GM23248 (cell line): Measurements from ENCODE around the gene TAF3. TPM values are rescaled to one million over a fixed set of nuclear protein-coding genes. Genes with fewer than 3 reads are reported as not detected.

Source experiments
- DNase-seq: peaks from one replicate; pipeline ENCODE4 v3.0.0-alpha.2; 2015
- H2AFZ ChIP-seq: fragments of 200-600 bp; sonication (generic); 2 replicates; pipeline ENCODE4 v1.6.1; 2016; ENCODE audit warnings: antibody characterized with exemption
- H3F3A ChIP-seq: fragments of 200-600 bp; sonication (generic); 2 replicates; pipeline ENCODE4 v1.6.1; 2016; ENCODE audit warnings: mild to moderate bottlenecking, antibody characterized with exemption, mixed run types; ENCODE audit not compliant: insufficient read depth
- H3K27ac ChIP-seq: fragments of 200-600 bp; sonication (generic); 2 replicates; pipeline ENCODE4 v1.5.1; 2016; ENCODE audit warnings: mild to moderate bottlenecking
- H3K27me3 ChIP-seq: fragments of 200-600 bp; sonication (generic); replicated peaks from 2 replicates; pipeline ENCODE4 v1.6.1; 2016; ENCODE audit warnings: mild to moderate bottlenecking; ENCODE audit not compliant: insufficient read depth
- H3K36me3 ChIP-seq: fragments of 200-600 bp; sonication (generic); 2 replicates; pipeline ENCODE4 v1.6.1; 2016; ENCODE audit warnings: low read depth, mild to moderate bottlenecking
- H3K4me1 ChIP-seq: fragments of 200-600 bp; sonication (generic); 2 replicates; pipeline ENCODE4 v1.6.1; 2016; ENCODE audit warnings: mild to moderate bottlenecking; ENCODE audit not compliant: insufficient read depth
- H3K4me2 ChIP-seq: fragments of 200-600 bp; sonication (generic); one replicate; pipeline ENCODE4 v1.6.1; 2016; ENCODE audit warnings: mild to moderate bottlenecking; ENCODE audit not compliant: unreplicated experiment
- H3K4me3 ChIP-seq: fragments of 200-600 bp; sonication (generic); 2 replicates; pipeline ENCODE4 v1.5.1; 2016; ENCODE audit warnings: mild to moderate bottlenecking
- H3K79me2 ChIP-seq: fragments of 200-600 bp; sonication (generic); 2 replicates; pipeline ENCODE4 v1.6.1; 2016; ENCODE audit warnings: mild to moderate bottlenecking; ENCODE audit not compliant: insufficient read depth
- H3K9ac ChIP-seq: fragments of 200-600 bp; sonication (generic); 2 replicates; pipeline ENCODE4 v1.6.1; 2016; ENCODE audit warnings: mild to moderate bottlenecking
- H3K9me2 ChIP-seq: fragments of 200-600 bp; sonication (generic); 2 replicates; pipeline ENCODE4 v1.6.1; 2016; ENCODE audit warnings: mixed run types, mild to moderate bottlenecking, moderate library complexity; ENCODE audit not compliant: insufficient read depth
- H3K9me3 ChIP-seq: fragments of 200-600 bp; sonication (generic); one replicate; pipeline ENCODE4 v1.6.1; 2017; ENCODE audit warnings: low read depth
- H4K20me1 ChIP-seq: fragments of 200-600 bp; sonication (generic); 2 replicates; pipeline ENCODE4 v1.6.0; 2016; ENCODE audit not compliant: insufficient read depth
- EZH2 ChIP-seq: fragments of 200-600 bp; sonication (generic); IDR thresholded peaks from 2 replicates; pipeline ENCODE4 v1.6.1; 2018; ENCODE audit warnings: antibody characterized with exemption, mild to moderate bottlenecking; ENCODE audit not compliant: insufficient read depth, poor library complexity, severe bottlenecking
- EZH2phosphoT487 ChIP-seq: fragments of 200-600 bp; sonication (generic); IDR thresholded peaks from 2 replicates; pipeline ENCODE4 v1.6.1; 2018; ENCODE audit warnings: antibody characterized with exemption, moderate library complexity, mild to moderate bottlenecking, low read depth; ENCODE audit not compliant: insufficient read depth
- WGBS, 2 experiments: methylation state at CpG; one replicate each; pipeline ENCODE4 v1.1.6; 2015 to 2017; ENCODE audit warnings: low lambda C conversion rate in 2 of 2, low coverage in 1 of 2; ENCODE audit errors: missing lambda C conversion rate in 2 of 2; 5-methylcytosine and 5-hydroxymethylcytosine counted together
- in situ Hi-C: fragments of 300-500 bp; cut with MboI; formaldehyde crosslinking; loops from 2 replicates; pipeline ENCODE4 v1.15.0; 2020
- polyA plus RNA-seq: library from polyadenylated mRNA; unstranded; fragments of >200 nt; fragmentation: Nextera tagmentation; extraction: Ambion mirVana; gene quantifications from 2 replicates; pipeline ENCODE4 v1.2.1, GENCODE V29; 2016
- total RNA-seq: library from RNA; depleted of rRNA; stranded (reverse); fragments of >200 nt; shearing (Covaris generic); gene quantifications from 2 replicates; pipeline ENCODE4 v1.2.3, GENCODE V29; 2014

TAF3 gene
- total and polyA plus RNA-seq, 2 experiments from 2014 or later: 1.7 to 5.5 TPM

- no peaks in the 10 kb centered on the region for H3K9me2 ChIP-seq
- WGBS, 2 experiments: 79 to 88% methylated on average over 2 of the region's 2 CpGs
- H3K27me3 ChIP-seq: no peaks in the 10 kb centered on the region
- no peaks in the 10 kb centered on the region for H3K79me2 ChIP-seq
- H3K36me3 ChIP-seq: no peaks in the 10 kb centered on the region
- no peak overlapping the region for H3K9ac ChIP-seq
- H3K4me1 ChIP-seq: no peaks in the 10 kb centered on the region
- H3K4me2 ChIP-seq: no peak overlapping the region
- H4K20me1 ChIP-seq: no peaks in the 10 kb centered on the region
- no peak overlapping the region for H3K27ac ChIP-seq
- no peak overlapping the region for H3K4me3 ChIP-seq
- TF ChIP-seq EZH2 (no peak), EZH2phosphoT487 (no peak)
- no peak for DNase-seq
- no peak overlapping the region for H2AFZ ChIP-seq
- H3F3A ChIP-seq: no peaks in the 10 kb centered on the region
- in situ Hi-C loops: no loop called here
- H3K9me3 ChIP-seq: no peaks in the 10 kb centered on the region
These were observed 170.7 kb downstream of the TAF3 start for GRCh38 chr10:7988989-7989388.

GRCh38 chr10:7998831-7999230 is 180.5 kb downstream of the TAF3 start:
- no peaks in the 10 kb centered on the region for H4K20me1 ChIP-seq
- no peak for TF ChIP-seq EZH2
- no peak for TF ChIP-seq EZH2phosphoT487
- no peaks in the 10 kb centered on the region for H3K79me2 ChIP-seq
- no peak for DNase-seq
- H2AFZ ChIP-seq: no peak overlapping the region
- WGBS, 2 experiments: 72 to 88% methylated on average over 1 of the region's 1 CpG
- H3K9me3 ChIP-seq: no peaks in the 10 kb centered on the region
- no peaks in the 10 kb centered on the region for H3K4me1 ChIP-seq
- H3K9me2 ChIP-seq: no peaks in the 10 kb centered on the region
- H3F3A ChIP-seq: no peaks in the 10 kb centered on the region
- no peak overlapping the region for H3K4me2 ChIP-seq
- H3K4me3 ChIP-seq: no peak overlapping the region
- no peak overlapping the region for H3K9ac ChIP-seq
- H3K27me3 ChIP-seq: no peaks in the 10 kb centered on the region
- no peaks in the 10 kb centered on the region for H3K36me3 ChIP-seq
- no peak overlapping the region for H3K27ac ChIP-seq
- in situ Hi-C loops: no loop called here

GRCh38 chr10:8004469-8005000 is 186.2 kb downstream of the TAF3 start:
- H3K4me2 ChIP-seq: no peak overlapping the region
- no peaks in the 10 kb centered on the region for H4K20me1 ChIP-seq
- H3K9ac ChIP-seq: no peak overlapping the region
- no peak for TF ChIP-seq EZH2
- TF ChIP-seq EZH2phosphoT487: no peak
- in situ Hi-C loops: no loop called here
- no peaks in the 10 kb centered on the region for H3K36me3 ChIP-seq
- no peak overlapping the region for H3K4me3 ChIP-seq
- no peaks in the 10 kb centered on the region for H3F3A ChIP-seq
- peaks cover 5% of the 10 kb centered on the region for H3K9me3 ChIP-seq
- H3K27me3 ChIP-seq: no peaks in the 10 kb centered on the region
- H3K27ac ChIP-seq: no peak overlapping the region
- no peak overlapping the region for H2AFZ ChIP-seq
- no peaks in the 10 kb centered on the region for H3K9me2 ChIP-seq
- H3K4me1 ChIP-seq: no peaks in the 10 kb centered on the region
- no peaks in the 10 kb centered on the region for H3K79me2 ChIP-seq
- no peak for DNase-seq
- 94 to 97% methylated on average over 2 of the region's 2 CpGs for WGBS, 2 experiments

- Histone ChIP-seq H2AFZ (no peak overlapping the region), H4K20me1 (no peaks in the 10 kb centered on the region), H3F3A (no peaks in the 10 kb centered on the region), H3K4me2 (no peak overlapping the region), H3K27me3 (no peaks in the 10 kb centered on the region), H3K79me2 (no peaks in the 10 kb centered on the region), H3K4me3 (no peak overlapping the region), H3K4me1 (no peaks in the 10 kb centered on the region), H3K36me3 (no peaks in the 10 kb centered on the region), H3K9me3 (peaks cover 5% of the 10 kb centered on the region), H3K27ac (no peak overlapping the region), H3K9ac (no peak overlapping the region), H3K9me2 (no peaks in the 10 kb centered on the region)
- TF ChIP-seq EZH2phosphoT487: no peak
- TF ChIP-seq EZH2: no peak
- in situ Hi-C loops: no loop called here
- DNase-seq: no peak
- WGBS, 2 experiments: 68 to 70% methylated on average over 8 to 10 of the region's 10 CpGs
These were observed 188.1 kb downstream of the TAF3 start for GRCh38 chr10:8006274-8006999.
